ENCODE measurements around the gene CLSTN3. TPM values are rescaled to one million over a fixed set of nuclear protein-coding genes. Genes with fewer than 3 reads are reported as not detected.

The CLSTN3 gene
- total RNA-seq, 2 experiments from 2014 or later: 74.0 to 74.1 TPM

GRCh38 chr12:7146906-7147305 is 16.7 kb downstream of the CLSTN3 start:
- ChIA-PET CTCF (interaction anchor here (2.3 kb wide), 1 partner anchor 18 kb away, joined by 6 read pairs; no protein-coding TSS in a partner anchor), POLR2A (no interaction called here)
- Mint-ChIP-seq H3K27me3 (no peaks in the 10 kb centered on the region), H3K36me3 (ENCODE audit: low read depth) (peaks cover 46% of the 10 kb centered on the region), H3K27ac (no peak overlapping the region), H3K9me3 (no peaks in the 10 kb centered on the region), H3K4me3 (no peak overlapping the region), H3K4me1 (peaks cover 6% of the 10 kb centered on the region)
- DNase-seq: no peak

DNA sequence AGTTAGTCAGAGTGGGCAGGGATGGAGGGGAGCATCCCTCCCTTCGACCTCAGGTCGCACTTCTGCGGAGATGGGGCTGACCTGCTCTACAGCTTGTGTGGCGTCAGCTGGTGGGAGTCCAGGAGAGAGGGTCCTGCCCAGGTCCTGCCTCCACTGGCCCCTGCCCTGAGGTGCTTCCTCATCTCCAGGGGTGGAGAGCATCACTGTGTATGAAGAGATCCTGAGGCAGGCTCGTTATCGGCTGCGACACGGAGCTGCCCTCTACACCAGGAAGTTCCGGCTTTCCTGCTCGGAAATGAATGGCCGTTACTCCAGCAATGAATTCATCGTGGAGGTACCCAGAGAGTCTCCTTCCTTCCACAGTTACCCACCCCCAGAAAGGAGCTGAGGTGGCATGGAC is 20.2 kb downstream of the CLSTN3 start:
- Mint-ChIP-seq H3K36me3 (ENCODE audit: low read depth) (peaks cover 39% of the 10 kb centered on the region), H3K27ac (no peak overlapping the region), H3K4me1 (peaks cover 5% of the 10 kb centered on the region), H3K4me3 (no peak overlapping the region), H3K9me3 (no peaks in the 10 kb centered on the region), H3K27me3 (no peaks in the 10 kb centered on the region)
- ChIA-PET CTCF (no interaction called here), POLR2A (no interaction called here)
- DNase-seq: no peak

GRCh38 chr12:7150841-7151240 is 20.7 kb downstream of the CLSTN3 start:
- no peak overlapping the region for H3K4me3 Mint-ChIP-seq
- CTCF ChIA-PET: no interaction called here
- peaks cover 5% of the 10 kb centered on the region for H3K4me1 Mint-ChIP-seq
- POLR2A ChIA-PET: no interaction called here
- no peaks in the 10 kb centered on the region for H3K9me3 Mint-ChIP-seq
- DNase-seq: no peak
- no peak overlapping the region for H3K27ac Mint-ChIP-seq
- H3K36me3 Mint-ChIP-seq (ENCODE audit: low read depth): peaks cover 36% of the 10 kb centered on the region
- no peaks in the 10 kb centered on the region for H3K27me3 Mint-ChIP-seq

DNA sequence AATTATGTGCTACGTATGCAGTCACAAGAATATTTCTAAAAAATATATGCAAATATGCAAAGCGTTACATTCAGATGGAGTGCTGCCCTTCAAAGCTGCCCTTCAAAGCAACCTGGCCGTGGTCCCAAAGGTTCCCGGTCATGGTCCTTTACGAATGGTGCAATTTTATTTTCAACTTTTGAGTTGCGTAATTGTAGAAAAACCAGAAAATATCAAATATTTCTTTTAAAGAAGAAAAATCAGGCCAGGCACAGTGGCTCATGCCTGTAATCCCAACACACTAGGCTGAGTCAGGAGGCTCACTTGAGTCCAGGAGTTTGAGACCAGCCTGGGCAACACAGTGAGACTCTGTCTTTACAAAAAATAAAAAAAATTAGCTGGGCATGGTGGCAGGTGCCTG is 21.4 kb downstream of the CLSTN3 start:
- Mint-ChIP-seq H3K36me3 (ENCODE audit: low read depth) (peaks cover 31% of the 10 kb centered on the region), H3K9me3 (no peaks in the 10 kb centered on the region), H3K27ac (no peak overlapping the region), H3K4me1 (peaks cover 5% of the 10 kb centered on the region), H3K4me3 (no peak overlapping the region), H3K27me3 (no peaks in the 10 kb centered on the region)
- POLR2A ChIA-PET: no interaction called here
- no peak for DNase-seq
- CTCF ChIA-PET: no interaction called here

GRCh38 chr12:7152818-7153217 is 22.6 kb downstream of the CLSTN3 start:
- H3K4me3 Mint-ChIP-seq: no peak overlapping the region
- CTCF ChIA-PET: no interaction called here
- H3K27me3 Mint-ChIP-seq: no peaks in the 10 kb centered on the region
- no peak overlapping the region for H3K27ac Mint-ChIP-seq
- DNase-seq: no peak
- H3K9me3 Mint-ChIP-seq: no peaks in the 10 kb centered on the region
- POLR2A ChIA-PET: no interaction called here
- H3K36me3 Mint-ChIP-seq (ENCODE audit: low read depth): peaks cover 26% of the 10 kb centered on the region
- H3K4me1 Mint-ChIP-seq: peaks cover 5% of the 10 kb centered on the region

GRCh38 chr12:7154042-7154441 is 23.9 kb downstream of the CLSTN3 start:
- H3K36me3 Mint-ChIP-seq (ENCODE audit: low read depth): peaks cover 20% of the 10 kb centered on the region
- POLR2A ChIA-PET: no interaction called here

GRCh38 chr12:7154901-7155470 is 24.8 kb downstream of the CLSTN3 start:
- ChIA-PET POLR2A (no interaction called here), CTCF (interaction anchor here (1.2 to 1.3 kb wide), 2 partner anchors 14 to 27 kb away, joined by 3 to 4 read pairs; no protein-coding TSS in a partner anchor)
- peaks cover 14% of the 10 kb centered on the region for H3K36me3 Mint-ChIP-seq (ENCODE audit: low read depth)
- no peak overlapping the region for H3K27ac Mint-ChIP-seq
- no peaks in the 10 kb centered on the region for H3K4me1 Mint-ChIP-seq
- H3K9me3 Mint-ChIP-seq: no peaks in the 10 kb centered on the region
- no peak overlapping the region for H3K4me3 Mint-ChIP-seq
- no peak for DNase-seq
- no peaks in the 10 kb centered on the region for H3K27me3 Mint-ChIP-seq

More at GRCh38 chr12:7154042-7154441, 23.9 kb downstream of the CLSTN3 start:
- CTCF ChIA-PET: interaction anchor here (1.2 kb wide), 1 partner anchor 28 kb away, joined by 4 read pairs; no protein-coding TSS in a partner anchor
- H3K4me1 Mint-ChIP-seq: no peaks in the 10 kb centered on the region
- DNase-seq: no peak
- H3K27ac Mint-ChIP-seq: no peak overlapping the region
- no peaks in the 10 kb centered on the region for H3K27me3 Mint-ChIP-seq
- H3K4me3 Mint-ChIP-seq: no peak overlapping the region
- H3K9me3 Mint-ChIP-seq: no peaks in the 10 kb centered on the region

DNA sequence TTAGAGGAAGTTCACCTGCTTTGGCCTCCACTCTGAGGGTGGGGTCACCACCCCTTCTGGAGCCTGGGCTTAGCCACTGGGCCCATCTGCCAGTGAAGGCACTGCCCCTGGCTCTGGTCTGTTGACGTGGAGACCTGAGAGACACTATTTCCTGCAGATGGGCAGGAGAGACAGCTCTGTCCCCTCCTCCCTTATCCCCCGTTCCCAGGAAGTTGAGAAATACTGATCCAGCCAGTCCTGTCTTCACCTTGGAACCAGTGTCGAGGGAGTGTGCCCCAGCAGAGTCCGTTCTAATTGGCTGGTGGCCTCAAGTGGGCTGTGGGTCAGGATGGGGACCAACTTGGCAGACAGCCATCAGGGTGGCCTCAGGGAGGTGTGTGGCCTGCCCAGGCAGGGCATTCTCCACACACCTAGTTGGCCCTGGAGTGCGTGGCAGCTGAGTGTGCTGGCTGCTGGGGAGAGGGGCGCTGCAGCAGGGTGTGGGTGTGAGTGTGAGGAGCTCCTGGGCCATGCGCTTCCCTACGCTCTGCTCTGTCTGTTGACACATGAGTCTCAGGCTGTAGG is 25.4 kb downstream of the CLSTN3 start:
- no peaks in the 10 kb centered on the region for H3K4me1 Mint-ChIP-seq
- no peaks in the 10 kb centered on the region for H3K9me3 Mint-ChIP-seq
- ChIA-PET CTCF (interaction anchor here (1.2 to 1.3 kb wide), 2 partner anchors 15 to 26 kb away, joined by 3 to 4 read pairs; no protein-coding TSS in a partner anchor), POLR2A (no interaction called here)
- H3K27ac Mint-ChIP-seq: no peak overlapping the region
- DNase-seq: no peak
- H3K36me3 Mint-ChIP-seq (ENCODE audit: low read depth): peaks cover 11% of the 10 kb centered on the region
- H3K27me3 Mint-ChIP-seq: no peaks in the 10 kb centered on the region
- H3K4me3 Mint-ChIP-seq: no peak overlapping the region

DNA sequence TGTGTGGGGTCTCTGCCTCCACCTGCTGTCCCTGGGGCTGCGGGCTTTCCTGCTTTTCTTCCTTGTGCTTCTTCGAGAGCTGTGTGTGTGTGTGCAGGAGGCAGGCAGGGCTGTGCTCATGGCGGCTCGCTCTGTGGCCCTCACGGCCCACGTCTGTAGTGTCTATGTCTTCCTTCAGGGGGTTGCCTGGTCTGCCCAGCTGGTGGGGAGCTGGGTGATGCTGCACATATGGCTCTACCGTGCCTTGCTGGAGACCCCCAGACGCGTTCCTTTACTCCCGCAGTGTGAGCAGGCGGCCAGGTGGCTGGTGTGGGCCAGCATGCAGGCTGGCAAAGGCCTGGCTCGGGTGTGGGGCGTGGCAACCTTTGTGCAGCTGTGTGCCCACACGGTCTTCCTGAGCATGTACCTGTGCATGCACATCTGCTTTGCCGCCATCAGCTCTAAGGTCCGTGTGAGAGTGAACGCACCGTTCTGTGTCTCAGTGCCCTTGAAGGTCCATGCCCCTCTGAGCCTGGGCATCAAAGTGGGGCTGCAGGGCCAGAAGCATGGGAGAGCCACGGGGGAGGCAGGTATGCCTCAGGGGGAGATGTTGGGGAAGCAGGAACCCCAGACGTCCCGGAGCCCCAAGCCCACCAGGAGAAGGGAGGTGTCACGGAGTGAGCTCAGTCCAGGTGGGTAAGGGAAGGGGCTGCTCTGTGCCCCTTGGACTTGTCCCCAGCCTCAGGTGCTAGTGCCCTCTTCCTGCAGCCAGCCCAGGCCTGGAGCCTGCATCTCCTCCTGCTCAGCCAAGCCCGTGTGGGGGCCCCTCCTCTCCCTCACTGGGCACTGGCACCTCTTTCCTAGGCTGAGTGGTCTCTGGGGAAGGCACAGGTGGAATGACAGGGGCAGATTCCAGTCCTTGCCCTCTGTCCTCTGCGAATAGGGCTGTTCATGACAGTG is 26.4 kb downstream of the CLSTN3 start:
- ChIA-PET POLR2A (no interaction called here), CTCF (interaction anchor here (1.3 kb wide), 1 partner anchor 16 kb away, joined by 3 read pairs; no protein-coding TSS in a partner anchor)
- Mint-ChIP-seq H3K27me3 (no peaks in the 10 kb centered on the region), H3K4me3 (no peak overlapping the region), H3K27ac (no peak overlapping the region), H3K9me3 (no peaks in the 10 kb centered on the region), H3K36me3 (ENCODE audit: low read depth) (peaks cover 8% of the 10 kb centered on the region), H3K4me1 (no peaks in the 10 kb centered on the region)
- DNase-seq: no peak

- Mint-ChIP-seq H3K4me1 (no peaks in the 10 kb centered on the region), H3K27ac (no peak overlapping the region), H3K27me3 (no peaks in the 10 kb centered on the region), H3K9me3 (no peaks in the 10 kb centered on the region), H3K4me3 (no peak overlapping the region), H3K36me3 (ENCODE audit: low read depth) (peaks cover 8% of the 10 kb centered on the region)
- ChIA-PET POLR2A (no interaction called here), CTCF (interaction anchor here (1.3 kb wide), 1 partner anchor 13 kb away, joined by 5 read pairs; no protein-coding TSS in a partner anchor)
- no peak for DNase-seq
These were observed 27.2 kb downstream of the CLSTN3 start for GRCh38 chr12:7157391-7157790.

DNA sequence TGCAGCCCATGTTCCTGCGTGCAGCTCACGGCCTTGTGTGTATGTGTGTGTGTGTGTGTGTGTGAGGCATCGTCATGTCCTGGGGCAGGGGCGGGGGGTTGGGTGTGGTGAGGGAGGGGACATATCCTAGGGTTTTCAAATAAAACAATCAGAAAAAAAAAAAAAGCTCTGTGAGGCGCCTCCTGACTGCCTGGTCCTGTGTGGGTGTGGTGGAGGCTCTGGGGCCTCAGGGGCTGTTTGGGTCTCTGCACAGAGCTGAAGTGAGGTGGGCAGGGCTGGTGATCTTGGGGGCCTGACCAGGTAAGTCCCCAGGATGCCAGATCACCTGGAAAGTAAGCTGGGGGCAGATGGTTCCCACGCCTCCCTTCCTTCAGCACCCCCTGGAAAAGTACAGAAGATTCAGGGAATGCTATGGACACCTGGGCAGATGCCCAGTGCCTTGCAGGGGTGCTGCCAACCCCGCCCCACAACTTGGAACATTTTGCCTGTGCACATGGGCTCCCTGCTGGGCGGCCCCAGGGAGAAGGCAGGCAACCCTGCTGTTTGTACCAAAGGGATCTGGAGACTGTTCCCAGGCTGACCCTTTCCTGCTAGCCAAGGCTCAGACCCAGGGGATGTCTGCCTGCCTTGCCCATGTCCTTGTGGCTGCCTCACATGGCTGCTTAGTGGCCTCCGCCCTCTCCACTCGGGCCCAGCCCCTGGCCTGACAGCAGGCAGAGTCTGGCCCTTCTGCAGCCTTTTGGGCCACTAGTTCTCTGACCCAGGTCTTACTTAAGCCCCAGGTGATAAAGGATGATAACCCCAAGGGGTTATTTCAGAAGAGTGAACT is 28.8 kb downstream of the CLSTN3 start:
- ChIA-PET POLR2A (no interaction called here), CTCF (interaction anchor here (1.1 to 1.3 kb wide), 2 partner anchors 11 to 14 kb away, joined by 3 to 5 read pairs; no protein-coding TSS in a partner anchor)
- Mint-ChIP-seq H3K4me3 (no peak overlapping the region), H3K27me3 (peaks cover 10% of the 10 kb centered on the region), H3K27ac (no peak overlapping the region), H3K36me3 (ENCODE audit: low read depth) (peaks cover 4% of the 10 kb centered on the region), H3K4me1 (peaks cover 4% of the 10 kb centered on the region), H3K9me3 (no peaks in the 10 kb centered on the region)
- no peak for DNase-seq

- no peak overlapping the region for H3K27ac Mint-ChIP-seq
- peaks cover 4% of the 10 kb centered on the region for H3K4me1 Mint-ChIP-seq
- peaks cover 10% of the 10 kb centered on the region for H3K27me3 Mint-ChIP-seq
- H3K9me3 Mint-ChIP-seq: no peaks in the 10 kb centered on the region
- no peak for DNase-seq
- H3K36me3 Mint-ChIP-seq (ENCODE audit: low read depth): no peaks in the 10 kb centered on the region
- H3K4me3 Mint-ChIP-seq: no peak overlapping the region
- POLR2A ChIA-PET: no interaction called here
- CTCF ChIA-PET: interaction anchor here (0.6 kb wide), 1 partner anchor 275 kb away, joined by 3 read pairs; no protein-coding TSS in a partner anchor
These were observed 30.0 kb downstream of the CLSTN3 start for GRCh38 chr12:7160183-7160582.

All from activated CD4-positive, alpha-beta T cell treated with anti-CD3 and anti-CD28 coated beads, Interleukin-2, amount 10 ng/mL, durations not matched to agents 7 days and 5 days (primary cell).